HuH-7.5 (cell line): ENCODE data around the gene DEPDC7.
"Not testable (repeated sequence)": the region's sequence is repeated elsewhere in the genome, so short reads cannot be mapped to it uniquely, and the experiment has no call there.

ENCODE experiments used
- DNase-seq: peaks from one replicate; pipeline ENCODE4 v3.0.0; 2011; ENCODE audit warnings: low spot score

DEPDC7 gene

GRCh38 chr11:33025339-33025722 is 9.7 kb downstream of the DEPDC7 start:
- no peak for DNase-seq

GRCh38 chr11:33027233-33027632 is 11.6 kb downstream of the DEPDC7 start:
- DNase-seq: no peak

- DNase-seq: no peak
Measured at GRCh38 chr11:33027846-33028536, 12.3 kb downstream of the DEPDC7 start.

- DNase-seq: no peak
Measured at GRCh38 chr11:33028537-33028914, 12.8 kb downstream of the DEPDC7 start.

GRCh38 chr11:33029218-33029617 is 13.5 kb downstream of the DEPDC7 start:
- not testable (repeated sequence) for DNase-seq

GRCh38 chr11:33033493-33033892 is 17.8 kb downstream of the DEPDC7 start:
- DNase-seq: no peak

GRCh38 chr11:33035011-33035410 is 19.3 kb downstream of the DEPDC7 start:
- no peak for DNase-seq

- peak; percentile 53 for DNase-seq
Measured at GRCh38 chr11:33039274-33040032, 23.8 kb downstream of the DEPDC7 start, which contains the start of gene TCP11L1. TSS of gene TCP11L1 (plus strand) at chr11:33039572. CDS start at chr11:33043774, 4,202 bp downstream.

GRCh38 chr11:33040033-33040861 is 24.6 kb downstream of the DEPDC7 start:
- DNase-seq: no peak

- no peak for DNase-seq
Measured at GRCh38 chr11:33040862-33041453, 25.3 kb downstream of the DEPDC7 start.

- no peak for DNase-seq
Measured at GRCh38 chr11:33043221-33043830, 27.6 kb downstream of the DEPDC7 start.

GRCh38 chr11:33044285-33044756 is 28.6 kb downstream of the DEPDC7 start:
- DNase-seq: no peak

GRCh38 chr11:33045551-33046255 is 30.0 kb downstream of the DEPDC7 start:
- no peak for DNase-seq

- DNase-seq: not testable (repeated sequence)
Measured at GRCh38 chr11:33048701-33049100, 33.0 kb downstream of the DEPDC7 start.

- DNase-seq: not testable (repeated sequence)
Measured at GRCh38 chr11:33049565-33050408, 34.1 kb downstream of the DEPDC7 start.

GRCh38 chr11:33052231-33052630 is 36.6 kb downstream of the DEPDC7 start:
- no peak for DNase-seq

GRCh38 chr11:33055375-33055774 is 39.7 kb downstream of the DEPDC7 start:
- DNase-seq: no peak

GRCh38 chr11:33057284-33057683 is 41.6 kb downstream of the DEPDC7 start:
- DNase-seq: no peak

GRCh38 chr11:33059331-33060007 is 43.8 kb downstream of the DEPDC7 start:
- DNase-seq: no peak
